ENCODE measurements around the gene GRM7. TPM values are rescaled to one million over a fixed set of nuclear protein-coding genes. Genes with fewer than 3 reads are reported as not detected.

GRM7 gene
- total RNA-seq, 1 experiment from 2014 or later: 0.28 TPM

DNA sequence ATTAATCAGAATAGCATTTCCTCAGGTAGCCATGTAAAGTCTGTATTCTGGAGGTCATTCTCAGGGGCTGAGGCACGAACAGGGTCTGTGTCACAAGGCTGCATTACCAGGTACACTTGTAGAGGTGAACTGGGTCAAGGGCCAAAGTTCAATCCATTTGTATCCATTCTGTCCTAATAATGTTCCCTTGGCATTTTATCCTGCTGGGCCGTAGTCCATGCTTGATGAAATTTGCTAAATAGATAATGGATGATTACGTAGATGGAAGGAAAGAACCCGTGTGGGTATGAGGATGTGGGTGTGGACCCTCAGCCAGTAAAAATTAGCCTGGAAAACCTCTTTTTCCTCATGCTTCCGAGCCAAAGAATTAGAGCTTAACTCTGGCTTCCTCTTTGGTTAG, 785.9 kb downstream of the GRM7 start:
- Histone ChIP-seq H3K79me1 (ENCODE audit: insufficient read depth, low read depth, low read length, poor library complexity, severe bottlenecking) (no peaks in the 10 kb centered on the region), H2BK5ac (ENCODE audit: insufficient read length, low read length) (no peak overlapping the region), H4K5ac (ENCODE audit: insufficient read length, low read depth, low read length) (no peak overlapping the region), H3K23me2 (ENCODE audit: insufficient read length, low read depth, low read length, poor library complexity, severe bottlenecking) (no peaks in the 10 kb centered on the region), H4K91ac (ENCODE audit: insufficient read length, low read depth, low read length) (no peak overlapping the region), H2BK12ac (ENCODE audit: insufficient read length, low read depth, low read length) (no peak overlapping the region), H3K18ac (ENCODE audit: insufficient read length, low read depth, low read length) (no peak overlapping the region), H3K4me1 (ENCODE audit: insufficient read depth, low read length) (no peaks in the 10 kb centered on the region), H2BK120ac (ENCODE audit: low read depth, low read length, poor library complexity, severe bottlenecking) (no peak overlapping the region), H4K8ac (replicated peaks; ENCODE audit: insufficient read length, low read depth, low read length) (no peak overlapping the region), H3K27me3 (ENCODE audit: insufficient read depth, low read length) (no peaks in the 10 kb centered on the region), H2AFZ (ENCODE audit: low read length) (no peak overlapping the region), H3K23ac (ENCODE audit: insufficient read length, low read depth, low read length) (no peak overlapping the region), H3K14ac (ENCODE audit: insufficient read depth, low read length) (no peak overlapping the region), H3K79me2 (ENCODE audit: insufficient read depth, low read length) (no peaks in the 10 kb centered on the region), H3K4me2 (ENCODE audit: insufficient read depth, insufficient read length, low read length) (no peak overlapping the region), H3T11ph (ENCODE audit: low read length) (no peak overlapping the region), H3K9me3 (ENCODE audit: control insufficient read depth, low read depth, low read length) (no peaks in the 10 kb centered on the region), H2AK5ac (ENCODE audit: insufficient read length, low read length) (no peak overlapping the region), H3K27ac (ENCODE audit: insufficient read length, low read depth, low read length) (no peak overlapping the region), H3K56ac (ENCODE audit: insufficient read length, low read depth, low read length) (no peak overlapping the region), H4K20me1 (ENCODE audit: control insufficient read depth, insufficient read depth, insufficient read length) (no peaks in the 10 kb centered on the region), H3K9ac (ENCODE audit: extremely low read depth, insufficient read length, low read length) (no peak overlapping the region), H3K4ac (ENCODE audit: low read depth, low read length) (no peak overlapping the region), H2BK15ac (ENCODE audit: low read depth, low read length) (no peak overlapping the region), H2BK20ac (ENCODE audit: low read depth, low read length, poor library complexity, severe bottlenecking) (no peak overlapping the region)
- H3K9me3 Mint-ChIP-seq: peaks cover 0 to 2% of the 10 kb centered on the region in 2 experiments; a peak in 2 of 5 replicates
- DNase-seq: no peak
- H3K27ac Mint-ChIP-seq: no peak overlapping the region
- peaks cover 0 to 2% (median 0%) of the 10 kb centered on the region in 3 experiments; a peak in 2 of 7 replicates for H3K36me3 Mint-ChIP-seq (ENCODE audit: insufficient read depth in 1 of 3, low read depth in 3 of 3)
- peaks cover 12 to 16% of the 10 kb centered on the region in 2 experiments for H3K4me1 Mint-ChIP-seq
- no CpG with 5 or more reads among the region's 5 CpGs for WGBS (ENCODE audit: extremely low coverage, insufficient read length, low lambda C conversion rate)
- H3K4me3 Mint-ChIP-seq: no peak overlapping the region
- H3K27me3 Mint-ChIP-seq (ENCODE audit: low read depth): no peaks in the 10 kb centered on the region
- TF ChIP-seq, protein P1, sequence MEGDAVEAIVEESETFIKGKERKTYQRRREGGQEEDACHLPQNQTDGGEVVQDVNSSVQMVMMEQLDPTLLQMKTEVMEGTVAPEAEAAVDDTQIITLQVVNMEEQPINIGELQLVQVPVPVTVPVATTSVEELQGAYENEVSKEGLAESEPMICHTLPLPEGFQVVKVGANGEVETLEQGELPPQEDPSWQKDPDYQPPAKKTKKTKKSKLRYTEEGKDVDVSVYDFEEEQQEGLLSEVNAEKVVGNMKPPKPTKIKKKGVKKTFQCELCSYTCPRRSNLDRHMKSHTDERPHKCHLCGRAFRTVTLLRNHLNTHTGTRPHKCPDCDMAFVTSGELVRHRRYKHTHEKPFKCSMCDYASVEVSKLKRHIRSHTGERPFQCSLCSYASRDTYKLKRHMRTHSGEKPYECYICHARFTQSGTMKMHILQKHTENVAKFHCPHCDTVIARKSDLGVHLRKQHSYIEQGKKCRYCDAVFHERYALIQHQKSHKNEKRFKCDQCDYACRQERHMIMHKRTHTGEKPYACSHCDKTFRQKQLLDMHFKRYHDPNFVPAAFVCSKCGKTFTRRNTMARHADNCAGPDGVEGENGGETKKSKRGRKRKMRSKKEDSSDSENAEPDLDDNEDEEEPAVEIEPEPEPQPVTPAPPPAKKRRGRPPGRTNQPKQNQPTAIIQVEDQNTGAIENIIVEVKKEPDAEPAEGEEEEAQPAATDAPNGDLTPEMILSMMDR (conservative IDR thresholded peaks at IDR 0.05): no peak
